ENCODE data around the gene SH3BP2.

DNA sequence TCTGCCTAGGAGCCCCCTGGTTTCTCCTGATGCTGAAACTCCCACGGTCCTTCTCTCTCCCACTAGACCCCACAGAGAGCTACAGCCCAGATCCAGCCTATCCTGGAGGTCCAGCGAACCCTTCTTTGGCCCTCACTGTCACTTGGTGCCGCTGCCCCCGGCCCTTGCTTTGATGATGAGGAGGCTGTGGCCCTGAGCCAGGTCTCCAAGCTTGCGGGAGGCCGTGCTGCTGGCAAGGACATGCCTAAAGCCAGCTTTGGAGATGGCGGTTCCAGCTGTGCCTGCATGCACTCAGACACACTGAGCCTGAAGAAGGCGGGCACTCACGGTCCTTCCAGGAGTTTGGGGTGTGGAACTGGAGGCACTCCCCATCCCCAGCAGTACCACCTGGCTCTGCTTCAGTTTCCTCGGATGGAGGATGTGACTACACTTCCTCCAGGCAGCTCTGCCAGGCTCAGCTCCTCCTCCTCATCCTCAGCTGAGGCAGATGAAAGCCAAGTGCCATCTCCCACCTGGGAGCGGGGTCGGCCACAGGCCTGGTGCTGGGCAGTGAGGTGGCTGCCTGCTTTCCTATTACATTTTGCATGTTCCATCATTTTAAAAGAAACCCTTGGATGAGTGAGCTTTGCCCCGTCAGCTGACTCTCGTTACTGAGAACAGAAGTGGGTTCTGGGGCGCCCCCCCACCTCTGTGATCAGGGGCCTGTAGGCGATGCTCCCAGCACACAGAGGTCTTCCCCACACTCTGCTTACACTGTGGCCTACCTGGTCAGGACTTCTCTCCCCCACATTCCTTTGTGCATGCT, 45.8 kb upstream of the SH3BP2 start:
- TF ChIP-seq, protein P1, sequence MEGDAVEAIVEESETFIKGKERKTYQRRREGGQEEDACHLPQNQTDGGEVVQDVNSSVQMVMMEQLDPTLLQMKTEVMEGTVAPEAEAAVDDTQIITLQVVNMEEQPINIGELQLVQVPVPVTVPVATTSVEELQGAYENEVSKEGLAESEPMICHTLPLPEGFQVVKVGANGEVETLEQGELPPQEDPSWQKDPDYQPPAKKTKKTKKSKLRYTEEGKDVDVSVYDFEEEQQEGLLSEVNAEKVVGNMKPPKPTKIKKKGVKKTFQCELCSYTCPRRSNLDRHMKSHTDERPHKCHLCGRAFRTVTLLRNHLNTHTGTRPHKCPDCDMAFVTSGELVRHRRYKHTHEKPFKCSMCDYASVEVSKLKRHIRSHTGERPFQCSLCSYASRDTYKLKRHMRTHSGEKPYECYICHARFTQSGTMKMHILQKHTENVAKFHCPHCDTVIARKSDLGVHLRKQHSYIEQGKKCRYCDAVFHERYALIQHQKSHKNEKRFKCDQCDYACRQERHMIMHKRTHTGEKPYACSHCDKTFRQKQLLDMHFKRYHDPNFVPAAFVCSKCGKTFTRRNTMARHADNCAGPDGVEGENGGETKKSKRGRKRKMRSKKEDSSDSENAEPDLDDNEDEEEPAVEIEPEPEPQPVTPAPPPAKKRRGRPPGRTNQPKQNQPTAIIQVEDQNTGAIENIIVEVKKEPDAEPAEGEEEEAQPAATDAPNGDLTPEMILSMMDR (conservative IDR thresholded peaks at IDR 0.05; ENCODE audit: low read length): no peak
- TF ChIP-seq EZH2phosphoT487 (IDR thresholded peaks at IDR 0.05; ENCODE audit: borderline replicate concordance): no peak
